GM20431 (cell line): ENCODE measurements around the gene FOXE3.

Experiments
- in situ Hi-C: fragments of 300-500 bp; cut with MseI, MboI; formaldehyde crosslinking; loops from one replicate; pipeline ENCODE4 v1.15.0; 2020; ENCODE audit warnings: low sequenced_read_pairs; ENCODE audit not compliant: unreplicated experiment

Gene FOXE3

GRCh38 chr1:47433477-47434050, 17.5 kb downstream of the FOXE3 start:
- in situ Hi-C loops, result loop anchor here (25.0 kb wide), 1 partner anchor 279 kb away; no protein-coding TSS in a partner anchor

DNA sequence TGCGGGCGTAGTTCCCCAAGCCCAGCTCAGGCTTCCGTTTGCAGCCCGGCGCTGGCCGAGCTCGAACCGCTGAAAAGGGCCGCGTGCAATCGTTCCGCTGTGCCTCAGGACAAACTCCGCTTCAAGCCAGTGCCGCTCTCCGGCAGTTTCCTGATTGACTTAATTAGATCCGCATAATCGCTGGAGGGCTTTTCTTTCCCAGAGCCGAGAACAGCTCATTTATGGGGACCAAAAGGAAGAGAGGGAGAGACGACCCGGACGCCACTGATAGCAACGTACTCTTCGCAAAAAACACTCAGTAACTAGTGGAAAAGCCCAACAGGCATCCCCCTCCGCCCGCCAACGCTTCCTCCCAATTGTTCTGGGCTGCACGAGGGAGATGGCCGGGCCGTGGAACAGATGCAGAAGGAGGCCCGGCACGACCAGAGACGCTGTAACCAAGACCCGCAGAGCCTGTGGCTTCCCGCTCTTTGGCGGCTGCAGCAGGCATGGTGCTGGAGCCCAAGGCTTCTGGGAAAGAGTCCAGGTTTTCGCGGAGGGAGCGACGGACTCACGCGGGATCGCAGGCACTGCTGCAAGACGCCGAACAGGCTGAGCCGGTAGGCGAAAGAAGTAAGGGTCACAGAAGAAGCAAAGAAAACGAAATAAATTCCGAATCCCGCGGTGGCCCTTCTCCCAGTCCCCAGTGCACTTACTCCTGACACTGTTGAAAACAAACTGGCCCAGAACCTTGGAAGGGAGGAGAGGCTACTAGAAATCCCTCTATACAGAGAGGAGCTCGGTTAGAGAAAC, 18.2 kb downstream of the FOXE3 start:
- in situ Hi-C loops, result loop anchor here (25.0 kb wide), 1 partner anchor 278 kb away; no protein-coding TSS in a partner anchor

GRCh38 chr1:47435506-47436303, 19.6 kb downstream of the FOXE3 start:
- in situ Hi-C loops, result loop anchor here (25.0 kb wide), 1 partner anchor 277 kb away; no protein-coding TSS in a partner anchor

DNA sequence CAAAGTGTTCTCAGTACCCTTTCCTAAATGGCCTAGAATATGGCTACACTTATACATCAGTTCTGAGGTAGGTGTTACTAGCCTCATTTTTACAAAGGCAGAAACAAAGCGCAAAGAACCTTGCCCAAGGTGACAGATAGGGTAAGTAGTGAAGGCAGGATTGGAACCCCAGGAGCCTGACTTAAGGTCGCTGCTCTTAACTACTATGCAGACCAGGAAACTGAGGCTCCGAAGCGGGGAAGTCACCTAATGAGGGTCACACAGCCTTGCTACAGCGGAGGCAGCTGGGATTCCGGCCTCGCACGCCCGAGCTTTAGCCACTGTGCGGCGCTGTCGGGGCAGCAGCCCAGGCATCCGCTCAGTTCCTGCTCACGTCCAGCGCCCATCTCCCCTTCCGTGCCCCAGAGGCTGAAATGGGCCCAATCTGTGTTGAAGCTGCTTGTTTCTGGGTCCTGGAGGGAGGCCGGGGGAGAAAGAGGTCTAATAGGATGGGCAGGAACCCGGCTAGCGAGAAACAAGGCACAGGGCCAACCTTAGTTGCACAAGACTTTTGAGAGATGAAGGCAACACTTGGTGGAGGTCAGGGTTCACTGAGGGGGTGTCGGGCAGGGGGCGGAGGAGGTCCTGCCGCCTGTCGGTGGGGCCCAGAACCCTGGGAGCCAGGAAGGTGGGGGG, 20.4 kb downstream of the FOXE3 start:
- in situ Hi-C loops, result loop anchor here (25.0 kb wide), 1 partner anchor 276 kb away; no protein-coding TSS in a partner anchor

DNA sequence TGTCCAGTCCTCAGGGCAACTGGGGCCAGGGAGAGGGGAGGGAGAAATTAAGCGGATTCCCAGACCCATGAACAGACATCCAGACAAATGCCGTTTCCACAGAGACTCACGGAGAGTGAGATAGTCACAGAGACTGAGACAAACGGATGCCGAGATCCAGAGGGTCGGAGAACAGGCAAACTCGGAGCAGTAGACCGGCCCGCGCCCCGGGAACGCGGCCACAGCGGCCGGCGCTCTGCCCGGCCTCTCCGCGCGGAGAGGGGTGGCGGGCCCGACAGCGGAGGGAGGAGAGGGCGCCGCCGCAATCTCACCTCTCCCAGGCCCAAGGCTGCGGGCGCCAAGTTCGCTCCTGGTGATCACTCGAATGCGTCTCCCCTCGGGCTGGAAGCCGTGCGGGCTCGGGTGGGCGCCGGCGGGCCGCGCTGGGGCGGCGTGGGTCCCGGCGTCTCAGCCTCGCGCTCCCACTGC, 20.9 kb downstream of the FOXE3 start:
- in situ Hi-C loops, result loop anchor here (25.0 kb wide), 1 partner anchor 275 kb away; no protein-coding TSS in a partner anchor

GRCh38 chr1:47437447-47438164, 21.5 kb downstream of the FOXE3 start, which contains the start of gene FOXD2:
Gene FOXD2 (plus strand): TSS chr1:47438044. CDS start chr1:47438136, 92 bp downstream.
- in situ Hi-C loops, result loop anchor here (25.0 kb wide), 1 partner anchor 275 kb away; no protein-coding TSS in a partner anchor

GRCh38 chr1:47438165-47439016, 22.3 kb downstream of the FOXE3 start:
- in situ Hi-C loops, result loop anchor here (25.0 kb wide), 1 partner anchor 274 kb away; no protein-coding TSS in a partner anchor

DNA sequence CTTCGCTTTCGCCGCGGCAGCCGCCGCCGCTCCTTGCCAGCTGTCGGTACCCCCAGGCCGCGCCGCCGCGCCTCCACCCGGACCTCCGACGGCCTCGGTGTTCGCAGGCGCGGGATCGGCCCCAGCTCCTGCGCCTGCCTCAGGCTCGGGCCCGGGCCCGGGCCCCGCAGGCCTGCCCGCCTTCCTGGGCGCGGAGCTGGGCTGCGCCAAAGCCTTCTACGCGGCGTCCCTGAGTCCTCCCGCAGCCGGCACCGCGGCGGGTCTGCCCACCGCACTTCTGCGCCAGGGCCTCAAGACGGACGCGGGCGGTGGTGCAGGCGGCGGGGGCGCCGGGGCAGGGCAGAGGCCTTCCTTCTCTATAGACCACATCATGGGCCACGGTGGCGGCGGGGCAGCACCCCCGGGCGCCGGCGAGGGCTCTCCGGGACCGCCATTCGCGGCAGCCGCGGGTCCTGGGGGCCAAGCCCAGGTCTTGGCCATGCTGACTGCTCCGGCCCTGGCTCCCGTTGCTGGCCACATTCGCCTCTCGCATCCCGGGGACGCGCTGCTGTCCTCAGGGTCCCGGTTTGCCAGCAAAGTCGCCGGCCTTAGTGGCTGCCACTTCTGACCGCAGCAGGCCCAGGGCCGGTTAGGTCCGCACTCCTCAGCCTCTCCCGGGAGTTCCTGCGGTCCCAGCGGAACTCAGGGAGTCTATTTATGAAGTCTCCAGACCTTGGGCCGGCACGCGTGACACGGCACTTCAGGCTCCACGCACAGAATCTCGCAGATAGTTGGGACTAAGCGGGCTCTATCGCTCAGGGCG, 23.1 kb downstream of the FOXE3 start:
- in situ Hi-C loops, result loop anchor here (25.0 kb wide), 1 partner anchor 273 kb away; no protein-coding TSS in a partner anchor

GRCh38 chr1:47439819-47440598, 23.9 kb downstream of the FOXE3 start:
- in situ Hi-C loops, result loop anchor here (25.0 kb wide), 1 partner anchor 272 kb away; no protein-coding TSS in a partner anchor

- in situ Hi-C loops, result loop anchor here (25.0 kb wide), 1 partner anchor 272 kb away; no protein-coding TSS in a partner anchor
Measured at GRCh38 chr1:47440599-47441081, 24.6 kb downstream of the FOXE3 start.

GRCh38 chr1:47441450-47442106, 25.5 kb downstream of the FOXE3 start:
- in situ Hi-C loops, result loop anchor here (25.0 kb wide), 1 partner anchor 271 kb away; no protein-coding TSS in a partner anchor

GRCh38 chr1:47442202-47442601, 26.1 kb downstream of the FOXE3 start:
- in situ Hi-C loops, result loop anchor here (25.0 kb wide), 1 partner anchor 270 kb away; no protein-coding TSS in a partner anchor

DNA sequence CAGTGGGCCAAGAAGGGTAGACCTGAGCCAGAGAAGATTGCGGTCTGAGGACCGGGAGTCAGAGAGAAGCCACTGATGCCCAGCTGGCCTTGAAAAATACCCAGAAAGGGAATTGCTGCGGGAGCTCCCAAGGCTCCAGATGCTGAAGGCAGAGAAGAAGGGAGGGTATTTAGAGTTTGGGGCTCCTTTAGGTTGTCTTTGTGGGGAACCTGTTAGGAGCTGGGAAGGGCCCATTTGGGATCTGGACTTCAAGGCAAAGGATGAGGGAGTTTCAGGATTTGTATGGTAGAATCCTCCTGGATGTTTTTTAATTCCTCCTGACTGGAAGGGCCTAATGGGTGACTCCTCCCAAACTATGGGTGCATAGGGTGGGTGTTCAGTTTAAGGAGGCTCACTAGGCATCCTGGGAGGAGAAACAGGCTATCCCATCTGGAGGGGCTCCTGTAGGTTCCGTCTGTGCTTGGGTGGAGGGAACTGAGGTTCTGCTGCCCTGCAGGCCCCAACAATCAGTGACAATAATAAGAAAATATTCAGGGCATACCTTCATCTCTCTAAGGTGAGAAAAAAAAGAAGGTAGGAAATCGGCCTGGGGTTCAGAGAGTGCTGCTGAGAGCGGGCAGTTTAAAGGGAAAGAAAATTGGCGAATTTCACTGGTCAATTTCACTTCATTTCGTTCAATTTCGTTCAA, 26.9 kb downstream of the FOXE3 start:
- in situ Hi-C loops, result loop anchor here (25.0 kb wide), 1 partner anchor 269 kb away; no protein-coding TSS in a partner anchor

GRCh38 chr1:47443530-47444296, 27.6 kb downstream of the FOXE3 start:
- in situ Hi-C loops, result loop anchor here (25.0 kb wide), 1 partner anchor 269 kb away; no protein-coding TSS in a partner anchor
